HepG2 (cell line): ENCODE measurements around the gene LYPD6. TPM values are rescaled to one million over a fixed set of nuclear protein-coding genes. Genes with fewer than 3 reads are reported as not detected.

ENCODE experiments used
- ATAC-seq: fragments of 200-7000 bp; cut with Tn5 transposase; 3 replicates; pipeline ENCODE4 v1.9.1; 2020; ENCODE audit warnings: mild to moderate bottlenecking, moderate library complexity
- BruUV-seq: library from RNA; stranded (reverse); fragments of 400-500 nt; replicated peaks from 2 replicates; lab custom pipeline; 2021; lab: Mats Ljungman, UMichigan
- CTCF ChIA-PET: fragments of 300-600 bp; formaldehyde crosslinking; extraction: SDS; loops from one replicate; lab custom pipeline; 2021; ENCODE audit warnings: low total read pairs, inconsistent platforms, low intra/inter-chr PET ratio; lab: Yijun Ruan, JAX
- POLR2A ChIA-PET: fragments of 350-600 bp; sonication (Branson Sonifier 250); formaldehyde crosslinking; loops from one replicate; lab custom pipeline; 2020; ENCODE audit warnings: antibody characterized with exemption, inconsistent platforms; lab: Yijun Ruan, JAX
- DNase-seq: peaks from one replicate; pipeline ENCODE4 v3.0.0-alpha.2; 2015; ENCODE audit warnings: low spot score
- FAIRE-seq: peaks from 3 replicates; lab custom pipeline; 2011; peaks lifted over from hg19 to GRCh38; lab: Jason Lieb, UNC
- H2AFZ ChIP-seq: one replicate; pipeline ENCODE4 v1.6.1; 2011; ENCODE audit warnings: low read length, inconsistent platforms
- H3K27ac ChIP-seq: fragments of 300-600 bp; 3 replicates; pipeline ENCODE4 v1.8.0; 2011; ENCODE audit warnings: mixed run types, mild to moderate bottlenecking, mixed read lengths, low read length, inconsistent platforms; ENCODE audit not compliant: insufficient read depth; ENCODE audit errors: extremely low read length
- H3K27me3 ChIP-seq, 2 experiments: fragments of 200-600 bp in 1 of 2; 2 replicates in 1 of 2; 3 replicates in 1 of 2; pipeline versions ENCODE4 v1.6.0 to v1.8.0; 2011; ENCODE audit warnings: low read length in 2 of 2, mild to moderate bottlenecking in 2 of 2, moderate library complexity in 2 of 2, inconsistent platforms in 1 of 2; ENCODE audit not compliant: insufficient read depth in 2 of 2, control insufficient read depth in 1 of 2
- H3K36me3 ChIP-seq, 2 experiments: fragments of 200-600 bp in 1 of 2; replicated peaks in 1 of 2; 2 replicates in 1 of 2; 3 replicates in 1 of 2; pipeline versions ENCODE4 v1.5.1 to v1.8.0; 2011; ENCODE audit warnings: low read length in 2 of 2, inconsistent platforms in 1 of 2; ENCODE audit not compliant: insufficient read depth in 2 of 2, control insufficient read depth in 1 of 2
- H3K4me1 ChIP-seq: 2 replicates; pipeline ENCODE4 v1.5.1; 2012; ENCODE audit warnings: low read length, inconsistent platforms; ENCODE audit not compliant: insufficient read depth
- H3K4me2 ChIP-seq: 2 replicates; pipeline ENCODE4 v1.6.0; 2011; ENCODE audit warnings: low read depth, low read length, inconsistent platforms
- H3K4me3 ChIP-seq, 3 experiments: fragments of 200-600 bp in 1 of 3; sonication (generic), shearing (Covaris generic) in 1 of 3; replicated peaks in 1 of 3; 2 replicates each; pipeline ENCODE4 v1.5.1; 2011 to 2016; ENCODE audit warnings: low read length in 3 of 3, inconsistent platforms in 2 of 3, low read depth in 2 of 3, mild to moderate bottlenecking in 2 of 3, control low read depth in 1 of 3, mixed read lengths in 1 of 3; ENCODE audit not compliant: insufficient read depth in 1 of 3
- H3K79me2 ChIP-seq: one replicate; pipeline ENCODE4 v1.6.1; 2011; ENCODE audit warnings: low read length, inconsistent platforms; ENCODE audit not compliant: insufficient read depth
- H3K9ac ChIP-seq: 2 replicates; pipeline ENCODE4 v1.6.0; 2011; ENCODE audit warnings: mild to moderate bottlenecking, low read depth, low read length, inconsistent platforms; ENCODE audit not compliant: insufficient read depth
- H3K9me3 ChIP-seq: 2 replicates; pipeline ENCODE4 v1.5.1; 2012; ENCODE audit warnings: mild to moderate bottlenecking, low read length
- H4K20me1 ChIP-seq: 2 replicates; pipeline ENCODE4 v1.6.0; 2011; ENCODE audit warnings: inconsistent platforms, mild to moderate bottlenecking, low read length, moderate library complexity; ENCODE audit not compliant: insufficient read depth
- HCFC1 ChIP-seq: fragments of 150-350 bp; IDR thresholded peaks from 2 replicates; pipeline ENCODE4 v1.6.1; 2014; ENCODE audit warnings: low read depth, low read length
- IKZF5 ChIP-seq: IDR thresholded peaks from 2 replicates; pipeline ENCODE4 v1.6.1; 2018; ENCODE audit warnings: missing genetic modification reagents, mild to moderate bottlenecking, missing compliant biosample characterization
- POGZ ChIP-seq: sonication (generic); formaldehyde crosslinking; IDR thresholded peaks from 2 replicates; pipeline ENCODE4 v1.4.0; 2020; ENCODE audit warnings: mild to moderate bottlenecking, missing genetic modification reagents
- PTBP1 ChIP-seq: fragments of 200-400 bp; formaldehyde crosslinking; IDR thresholded peaks from 2 replicates; pipeline ENCODE4 v1.6.1; 2018; ENCODE audit warnings: low read length, low read depth; ENCODE audit not compliant: poor library complexity, severe bottlenecking
- SP1 ChIP-seq, 2 experiments: fragments of 450-650 bp in 1 of 2; sonication (generic) in 1 of 2; formaldehyde crosslinking in 1 of 2; IDR thresholded peaks; 2 replicates each; pipeline versions ENCODE4 v1.4.0 to v1.6.1; 2016 to 2020; ENCODE audit warnings: missing genetic modification reagents in 1 of 2
- SP5 ChIP-seq: IDR thresholded peaks from 2 replicates; pipeline ENCODE4 v1.6.1; 2016; ENCODE audit warnings: low read depth, borderline replicate concordance
- ZBTB25 ChIP-seq: IDR thresholded peaks from 2 replicates; pipeline ENCODE4 v1.6.1; 2018; ENCODE audit warnings: missing genetic modification reagents
- ZNF224 ChIP-seq: sonication (generic); formaldehyde crosslinking; IDR thresholded peaks from 2 replicates; pipeline ENCODE4 v1.5.0; 2020; ENCODE audit warnings: mild to moderate bottlenecking, missing genetic modification reagents
- ZNF232 ChIP-seq: sonication (generic); formaldehyde crosslinking; IDR thresholded peaks from 2 replicates; pipeline ENCODE4 v1.4.0; 2020; ENCODE audit warnings: missing genetic modification reagents, borderline replicate concordance
- ZNF253 ChIP-seq: sonication (generic); formaldehyde crosslinking; IDR thresholded peaks from 2 replicates; pipeline ENCODE4 v1.8.0; 2022; ENCODE audit warnings: mild to moderate bottlenecking, missing genetic modification reagents, borderline replicate concordance
- ZNF280D ChIP-seq: sonication (generic); formaldehyde crosslinking; IDR thresholded peaks from 2 replicates; pipeline ENCODE4 v1.5.1; 2020; ENCODE audit warnings: mild to moderate bottlenecking, missing genetic modification reagents
- ZNF605 ChIP-seq: sonication (generic); formaldehyde crosslinking; IDR thresholded peaks from 2 replicates; pipeline ENCODE4 v1.8.0; 2022; ENCODE audit warnings: mild to moderate bottlenecking, missing genetic modification reagents
- ZNF607 ChIP-seq: sonication (generic); formaldehyde crosslinking; IDR thresholded peaks from 2 replicates; pipeline ENCODE4 v1.5.1; 2020; ENCODE audit warnings: missing genetic modification reagents, mild to moderate bottlenecking, borderline replicate concordance
- ZNF737 ChIP-seq: sonication (generic); formaldehyde crosslinking; IDR thresholded peaks from 2 replicates; pipeline ENCODE4 v1.5.0; 2020; ENCODE audit warnings: missing genetic modification reagents, mild to moderate bottlenecking, borderline replicate concordance
- in situ Hi-C: cut with HindIII; loops from 2 replicates; pipeline ENCODE4 v1.10.0; 2017; ENCODE audit warnings: low pct_unique_long_range_greater_than_20kb; ENCODE audit not compliant: extremely low pct_ligation_motif_present
- intact Hi-C: fragments of 100-400 bp; cut with micrococcal nuclease; formaldehyde crosslinking; loops from one replicate; pipeline ENCODE4 v1.10.0; 2022; ENCODE audit not compliant: unreplicated experiment
- polyA plus RNA-seq, 8 experiments: library from polyadenylated mRNA; depleted of rRNA in 3 of 8; stranded (reverse) in 7 of 8; unstranded in 1 of 8; fragments of >200 nt; fragmentation: Illumina TruSeq in 4 of 8; extraction: Trizol in 4 of 8; gene quantifications; 2 replicates each; pipeline versions ENCODE4 v1.2.1 to v1.2.3, GENCODE V29; 2011 to 2016; ENCODE audit warnings: low read depth in 4 of 8, missing spikeins in 1 of 8, mixed read lengths in 1 of 8; ENCODE audit not compliant: insufficient read depth in 1 of 8
- total RNA-seq, 5 experiments: library from RNA; depleted of rRNA; stranded (reverse); fragments of >200 nt; fragmentation: Illumina TruSeq; extraction: Trizol; gene quantifications; 2 replicates each; pipeline ENCODE4 v1.2.3, GENCODE V29; 2016; ENCODE audit warnings: low read depth in 1 of 5
- TF ChIP-seq, protein P1 (sequence below): sonication (generic); formaldehyde crosslinking; IDR thresholded peaks from 2 replicates; pipeline ENCODE4 v1.5.0; 2020; ENCODE audit warnings: missing genetic modification reagents, mild to moderate bottlenecking, borderline replicate concordance
- TF ChIP-seq, protein P2 (sequence below): sonication (generic); formaldehyde crosslinking; conservative IDR thresholded peaks from 2 replicates; pipeline ENCODE4 v1.4.0; 2020; ENCODE audit warnings: mild to moderate bottlenecking, missing genetic modification reagents, moderate library complexity

LYPD6 gene
- total and polyA plus RNA-seq, 2 of the 13 experiments (the other 11 are each of a cell fraction or from before 2014, with no cell fraction given) = 0.01 to 0.07 TPM

DNA sequence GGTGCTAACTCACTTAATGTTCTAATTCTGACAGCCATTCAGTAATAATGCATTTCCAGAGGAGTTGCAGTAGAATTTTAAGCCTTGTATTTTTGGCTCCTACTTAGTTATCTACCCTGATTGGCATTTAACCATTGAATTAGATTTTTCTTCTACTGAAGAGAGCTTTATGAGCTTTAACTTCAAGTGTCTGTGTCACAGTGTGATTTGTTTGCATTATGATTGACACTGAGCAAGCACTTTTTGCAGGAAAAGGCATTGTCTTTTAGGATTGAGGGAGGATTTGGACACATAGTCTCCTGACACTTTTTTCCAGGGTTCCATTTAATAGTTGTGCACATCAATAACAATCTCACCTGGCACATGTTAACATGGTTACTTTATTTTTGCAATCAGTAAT lies 26.7 kb downstream of the LYPD6 start:
- no peak for FAIRE-seq
- POLR2A ChIA-PET = no interaction called here
- CTCF ChIA-PET = no interaction called here

More for the DNA sequence above, 26.7 kb downstream of the LYPD6 start:
- intact Hi-C loops = no loop called here
- H3K36me3 ChIP-seq = no peaks in the 10 kb centered on the region
- no peaks in the 10 kb centered on the region for H3K9me3 ChIP-seq
- TF ChIP-seq IKZF5 (no peak), PTBP1 (no peak), ZBTB25 (CRISPR knock-in tag) (no peak), SP1 (IDR thresholded peaks at IDR 0.05) (no peak), SP1 (CRISPR knock-in tag; IDR thresholded peaks at IDR 0.05) (no peak), POGZ (CRISPR knock-in tag) (no peak), ZNF253 (CRISPR knock-in tag) (no peak), ZNF224 (no peak), ZNF605 (CRISPR knock-in tag) (no peak), HCFC1 (no peak), SP5 (no peak), ZNF280D (CRISPR knock-in tag) (no peak), ZNF607 (no peak), ZNF737 (CRISPR knock-in tag) (no peak), ZNF232 (CRISPR knock-in tag) (no peak)
- TF ChIP-seq, protein P1, sequence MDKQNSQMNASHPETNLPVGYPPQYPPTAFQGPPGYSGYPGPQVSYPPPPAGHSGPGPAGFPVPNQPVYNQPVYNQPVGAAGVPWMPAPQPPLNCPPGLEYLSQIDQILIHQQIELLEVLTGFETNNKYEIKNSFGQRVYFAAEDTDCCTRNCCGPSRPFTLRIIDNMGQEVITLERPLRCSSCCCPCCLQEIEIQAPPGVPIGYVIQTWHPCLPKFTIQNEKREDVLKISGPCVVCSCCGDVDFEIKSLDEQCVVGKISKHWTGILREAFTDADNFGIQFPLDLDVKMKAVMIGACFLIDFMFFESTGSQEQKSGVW (CRISPR knock-in tag) = no peak
- TF ChIP-seq, protein P2, sequence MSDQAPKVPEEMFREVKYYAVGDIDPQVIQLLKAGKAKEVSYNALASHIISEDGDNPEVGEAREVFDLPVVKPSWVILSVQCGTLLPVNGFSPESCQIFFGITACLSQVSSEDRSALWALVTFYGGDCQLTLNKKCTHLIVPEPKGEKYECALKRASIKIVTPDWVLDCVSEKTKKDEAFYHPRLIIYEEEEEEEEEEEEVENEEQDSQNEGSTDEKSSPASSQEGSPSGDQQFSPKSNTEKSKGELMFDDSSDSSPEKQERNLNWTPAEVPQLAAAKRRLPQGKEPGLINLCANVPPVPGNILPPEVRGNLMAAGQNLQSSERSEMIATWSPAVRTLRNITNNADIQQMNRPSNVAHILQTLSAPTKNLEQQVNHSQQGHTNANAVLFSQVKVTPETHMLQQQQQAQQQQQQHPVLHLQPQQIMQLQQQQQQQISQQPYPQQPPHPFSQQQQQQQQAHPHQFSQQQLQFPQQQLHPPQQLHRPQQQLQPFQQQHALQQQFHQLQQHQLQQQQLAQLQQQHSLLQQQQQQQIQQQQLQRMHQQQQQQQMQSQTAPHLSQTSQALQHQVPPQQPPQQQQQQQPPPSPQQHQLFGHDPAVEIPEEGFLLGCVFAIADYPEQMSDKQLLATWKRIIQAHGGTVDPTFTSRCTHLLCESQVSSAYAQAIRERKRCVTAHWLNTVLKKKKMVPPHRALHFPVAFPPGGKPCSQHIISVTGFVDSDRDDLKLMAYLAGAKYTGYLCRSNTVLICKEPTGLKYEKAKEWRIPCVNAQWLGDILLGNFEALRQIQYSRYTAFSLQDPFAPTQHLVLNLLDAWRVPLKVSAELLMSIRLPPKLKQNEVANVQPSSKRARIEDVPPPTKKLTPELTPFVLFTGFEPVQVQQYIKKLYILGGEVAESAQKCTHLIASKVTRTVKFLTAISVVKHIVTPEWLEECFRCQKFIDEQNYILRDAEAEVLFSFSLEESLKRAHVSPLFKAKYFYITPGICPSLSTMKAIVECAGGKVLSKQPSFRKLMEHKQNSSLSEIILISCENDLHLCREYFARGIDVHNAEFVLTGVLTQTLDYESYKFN (CRISPR knock-in tag) = no peak
- TF ChIP-seq, all 625 proteins: peak for 0
- Histone ChIP-seq H3K4me3 (no peak overlapping the region), H3K4me2 (no peak overlapping the region), H3K9ac (no peak overlapping the region), H2AFZ (no peak overlapping the region), H3K27me3 (no peaks in the 10 kb centered on the region), H3K79me2 (no peaks in the 10 kb centered on the region), H3K27ac (no peak overlapping the region), H4K20me1 (no peaks in the 10 kb centered on the region), H3K4me1 (no peaks in the 10 kb centered on the region)
- DNase-seq = no peak
- BruUV-seq = no TSS peak
- in situ Hi-C loops = no loop called here
- no peak for ATAC-seq
